Measurements from ENCODE around the gene PSMD2. TPM values are rescaled to one million over a fixed set of nuclear protein-coding genes. Genes with fewer than 3 reads are reported as not detected.
A peak's percentile ranks its signal among the peaks of the same experiment; 100 is the strongest.

PSMD2 gene
- total RNA-seq, 3 donors from 2014 or later (not counting 1 experiment from before 2014, with no cell fraction given), result 218 to 237 (median 231) TPM

DNA sequence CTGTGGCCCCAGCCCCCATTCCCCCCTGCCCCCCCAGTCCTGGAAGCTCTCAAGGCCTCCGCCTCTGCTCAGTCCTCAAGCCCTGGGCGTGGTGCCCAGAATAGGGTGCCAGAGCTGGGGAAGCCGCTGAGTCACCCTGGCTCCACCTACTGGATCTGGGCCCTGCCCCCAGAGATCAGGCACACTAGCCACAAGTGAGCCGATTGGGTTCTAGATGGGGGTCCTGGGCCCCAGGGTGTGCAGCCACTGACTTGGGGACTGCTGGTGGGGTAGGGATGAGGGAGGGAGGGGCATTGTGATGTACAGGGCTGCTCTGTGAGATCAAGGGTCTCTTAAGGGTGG, 21.0 kb downstream of the PSMD2 start:
- no peak overlapping the region for H3K27ac ChIP-seq (ENCODE audit: low read length)
- TF ChIP-seq, protein P1, sequence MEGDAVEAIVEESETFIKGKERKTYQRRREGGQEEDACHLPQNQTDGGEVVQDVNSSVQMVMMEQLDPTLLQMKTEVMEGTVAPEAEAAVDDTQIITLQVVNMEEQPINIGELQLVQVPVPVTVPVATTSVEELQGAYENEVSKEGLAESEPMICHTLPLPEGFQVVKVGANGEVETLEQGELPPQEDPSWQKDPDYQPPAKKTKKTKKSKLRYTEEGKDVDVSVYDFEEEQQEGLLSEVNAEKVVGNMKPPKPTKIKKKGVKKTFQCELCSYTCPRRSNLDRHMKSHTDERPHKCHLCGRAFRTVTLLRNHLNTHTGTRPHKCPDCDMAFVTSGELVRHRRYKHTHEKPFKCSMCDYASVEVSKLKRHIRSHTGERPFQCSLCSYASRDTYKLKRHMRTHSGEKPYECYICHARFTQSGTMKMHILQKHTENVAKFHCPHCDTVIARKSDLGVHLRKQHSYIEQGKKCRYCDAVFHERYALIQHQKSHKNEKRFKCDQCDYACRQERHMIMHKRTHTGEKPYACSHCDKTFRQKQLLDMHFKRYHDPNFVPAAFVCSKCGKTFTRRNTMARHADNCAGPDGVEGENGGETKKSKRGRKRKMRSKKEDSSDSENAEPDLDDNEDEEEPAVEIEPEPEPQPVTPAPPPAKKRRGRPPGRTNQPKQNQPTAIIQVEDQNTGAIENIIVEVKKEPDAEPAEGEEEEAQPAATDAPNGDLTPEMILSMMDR (IDR thresholded peaks at IDR 0.05), result no peak
- peak in 1 of 2 donors; percentile 27 for DNase-seq
- no peaks in the 10 kb centered on the region for H3K27me3 ChIP-seq (ENCODE audit: control insufficient read depth, insufficient read depth, low read length)
- intact Hi-C loops (cut with micrococcal nuclease), result loop anchor here (2.0 kb wide), 1 partner anchor 15 kb away; no protein-coding TSS in a partner anchor
- no peaks in the 10 kb centered on the region for H3K27me3 Mint-ChIP-seq (ENCODE audit: low read depth in 2 of 2)
- ATAC-seq, result peak in 2 of 3 donors; percentile 14 to 37
- H3K9me3 ChIP-seq (ENCODE audit: control insufficient read depth, insufficient read depth, low read length), result no peaks in the 10 kb centered on the region
- peaks cover 27% of the 10 kb centered on the region for H3K36me3 Mint-ChIP-seq
- no peak overlapping the region for H3K4me3 ChIP-seq (ENCODE audit: low read length)
- H3K27ac Mint-ChIP-seq, result peak overlapping the region in 1 of 2 donors; percentile 81
- H3K36me3 ChIP-seq (ENCODE audit: control insufficient read depth, insufficient read depth, low read length), result peaks cover 59% of the 10 kb centered on the region
- no peak overlapping the region for H3K4me3 Mint-ChIP-seq
- H3K4me1 ChIP-seq (ENCODE audit: control insufficient read depth, insufficient read depth, low read length), result peaks cover 36% of the 10 kb centered on the region
- no peaks in the 10 kb centered on the region for H3K9me3 Mint-ChIP-seq
- peaks cover 24 to 57% of the 10 kb centered on the region in 2 donors for H3K4me1 Mint-ChIP-seq
- 50% methylated on average over 4 of the region's 4 CpGs for WGBS (ENCODE audit: insufficient coverage)

DNA sequence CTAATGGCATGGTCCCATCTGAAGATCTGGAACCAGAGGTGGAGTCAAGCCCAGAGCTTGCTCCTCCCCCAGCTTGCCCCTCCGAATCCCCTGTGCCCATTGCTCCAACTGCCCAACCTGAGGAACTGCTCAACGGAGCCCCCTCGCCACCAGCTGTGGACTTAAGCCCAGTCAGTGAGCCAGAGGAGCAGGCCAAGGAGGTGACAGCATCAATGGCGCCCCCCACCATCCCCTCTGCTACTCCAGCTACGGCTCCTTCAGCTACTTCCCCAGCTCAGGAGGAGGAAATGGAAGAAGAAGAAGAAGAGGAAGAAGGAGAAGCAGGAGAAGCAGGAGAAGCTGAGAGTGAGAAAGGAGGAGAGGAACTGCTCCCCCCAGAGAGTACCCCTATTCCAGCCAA, 22.6 kb downstream of the PSMD2 start:
- peaks cover 75% of the 10 kb centered on the region for H3K36me3 ChIP-seq (ENCODE audit: control insufficient read depth, insufficient read depth, low read length)
- WGBS (ENCODE audit: insufficient coverage), result 98% methylated on average over 3 of the region's 5 CpGs
- TF ChIP-seq, protein P1 (IDR thresholded peaks at IDR 0.05), result no peak
- DNase-seq, result no peak
- no peak overlapping the region for H3K4me3 Mint-ChIP-seq
- H3K4me1 Mint-ChIP-seq, result peaks cover 20 to 43% of the 10 kb centered on the region in 2 donors
- ATAC-seq, result no peak
- H3K4me1 ChIP-seq (ENCODE audit: control insufficient read depth, insufficient read depth, low read length), result peaks cover 20% of the 10 kb centered on the region
- H3K9me3 Mint-ChIP-seq, result no peaks in the 10 kb centered on the region
- intact Hi-C loops (cut with micrococcal nuclease), result loop anchor here (2.0 kb wide), 1 partner anchor 13 kb away; no protein-coding TSS in a partner anchor
- no peak overlapping the region for H3K27ac ChIP-seq (ENCODE audit: low read length)
- no peaks in the 10 kb centered on the region for H3K27me3 Mint-ChIP-seq (ENCODE audit: low read depth in 2 of 2)
- no peaks in the 10 kb centered on the region for H3K9me3 ChIP-seq (ENCODE audit: control insufficient read depth, insufficient read depth, low read length)
- peak overlapping the region in 1 of 2 donors; percentile 81 for H3K27ac Mint-ChIP-seq
- H3K27me3 ChIP-seq (ENCODE audit: control insufficient read depth, insufficient read depth, low read length), result no peaks in the 10 kb centered on the region
- H3K36me3 Mint-ChIP-seq, result peaks cover 30% of the 10 kb centered on the region
- no peak overlapping the region for H3K4me3 ChIP-seq (ENCODE audit: low read length)

DNA sequence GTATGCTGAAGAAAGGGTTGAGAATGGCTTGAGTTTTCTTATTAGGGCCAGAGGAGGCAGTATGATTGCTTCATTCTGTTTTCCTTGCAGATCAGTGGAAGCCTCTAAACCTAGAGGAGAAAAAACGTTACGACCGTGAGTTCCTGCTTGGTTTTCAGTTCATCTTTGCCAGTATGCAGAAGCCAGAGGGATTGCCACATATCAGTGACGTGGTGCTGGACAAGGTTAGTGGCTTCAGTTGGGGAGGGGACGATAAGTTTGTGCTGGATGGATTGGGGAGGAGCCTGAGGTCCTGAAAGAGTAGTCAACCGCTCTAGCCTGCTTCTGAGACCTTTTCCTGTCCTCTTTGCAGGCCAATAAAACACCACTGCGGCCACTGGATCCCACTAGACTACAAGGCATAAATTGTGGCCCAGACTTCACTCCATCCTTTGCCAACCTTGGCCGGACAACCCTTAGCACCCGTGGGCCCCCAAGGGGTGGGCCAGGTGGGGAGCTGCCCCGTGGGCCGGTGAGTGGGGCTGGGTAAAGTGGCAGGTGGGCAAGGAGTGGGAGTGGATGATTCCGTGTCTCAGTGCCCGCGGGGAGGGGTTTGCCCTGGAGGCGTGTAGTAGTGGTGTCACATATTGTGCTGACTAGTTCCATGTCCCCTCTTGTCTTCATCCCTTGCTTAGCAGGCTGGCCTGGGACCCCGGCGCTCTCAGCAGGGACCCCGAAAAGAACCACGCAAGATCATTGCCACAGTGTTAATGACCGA, 23.9 kb downstream of the PSMD2 start:
- H3K4me1 ChIP-seq (ENCODE audit: control insufficient read depth, insufficient read depth, low read length), result peaks cover 11% of the 10 kb centered on the region
- H3K27ac ChIP-seq (ENCODE audit: low read length), result no peak overlapping the region
- no peaks in the 10 kb centered on the region for H3K9me3 ChIP-seq (ENCODE audit: control insufficient read depth, insufficient read depth, low read length)
- H3K9me3 Mint-ChIP-seq, result no peaks in the 10 kb centered on the region
- intact Hi-C loops (cut with micrococcal nuclease), result no loop called here
- WGBS (ENCODE audit: insufficient coverage), result 96% methylated on average over 20 of the region's 20 CpGs
- no peaks in the 10 kb centered on the region for H3K27me3 ChIP-seq (ENCODE audit: control insufficient read depth, insufficient read depth, low read length)
- H3K4me3 ChIP-seq (ENCODE audit: low read length), result no peak overlapping the region
- ATAC-seq (no peak), DNase-seq (no peak)
- peaks cover 12 to 31% of the 10 kb centered on the region in 2 donors for H3K4me1 Mint-ChIP-seq
- H3K27ac Mint-ChIP-seq, result peak overlapping the region in 1 of 2 donors; percentile 28
- H3K36me3 ChIP-seq (ENCODE audit: control insufficient read depth, insufficient read depth, low read length), result peaks cover 83% of the 10 kb centered on the region
- TF ChIP-seq, protein P1 (IDR thresholded peaks at IDR 0.05), result no peak
- H3K36me3 Mint-ChIP-seq, result peaks cover 38% of the 10 kb centered on the region
- H3K4me3 Mint-ChIP-seq, result no peak overlapping the region
- H3K27me3 Mint-ChIP-seq (ENCODE audit: low read depth in 2 of 2), result no peaks in the 10 kb centered on the region

All from natural killer cell (primary cell).